Liver (tissue), 9 donors: ENCODE data around the gene LDLRAD4. TPM values are rescaled to one million over a fixed set of nuclear protein-coding genes. Genes with fewer than 3 reads are reported as not detected.

Experiments used
- DNase-seq: peaks from one replicate; pipeline ENCODE4 v3.0.0-alpha.2; 2017; ENCODE audit warnings: low spot score
- H3K27ac ChIP-seq, 2 donors: one replicate each; pipeline ENCODE4 v1.7.0; 2013; ENCODE audit warnings: inconsistent platforms in 2 of 2, low read length in 2 of 2, control low read depth in 1 of 2, low read depth in 1 of 2, mild to moderate bottlenecking in 1 of 2
- H3K27me3 ChIP-seq, 4 donors: one replicate each; pipeline versions ENCODE4 v1.6.1 to v1.7.0; 2013; ENCODE audit warnings: low read length in 3 of 4, inconsistent platforms in 1 of 4, mild to moderate bottlenecking in 1 of 4, moderate library complexity in 1 of 4; ENCODE audit not compliant: control insufficient read depth in 4 of 4, insufficient read depth in 4 of 4
- H3K36me3 ChIP-seq, 4 donors: one replicate each; pipeline versions ENCODE4 v1.6.1 to v1.7.0; 2013; ENCODE audit warnings: low read length in 3 of 4, mild to moderate bottlenecking in 3 of 4, low read depth in 1 of 4, moderate library complexity in 1 of 4; ENCODE audit not compliant: control insufficient read depth in 4 of 4, insufficient read depth in 3 of 4
- H3K4me1 ChIP-seq, 4 donors: one replicate each; pipeline versions ENCODE4 v1.6.1 to v1.7.0; 2013; ENCODE audit warnings: low read length in 3 of 4, mild to moderate bottlenecking in 3 of 4, moderate library complexity in 1 of 4; ENCODE audit not compliant: control insufficient read depth in 4 of 4, insufficient read depth in 4 of 4
- H3K4me3 ChIP-seq, 3 donors: one replicate each; pipeline versions ENCODE4 v1.6.1 to v1.7.0; 2013; ENCODE audit warnings: low read length in 3 of 3, control low read depth in 1 of 3, low read depth in 1 of 3, mild to moderate bottlenecking in 1 of 3
- H3K9ac ChIP-seq, 2 donors: one replicate each; pipeline ENCODE4 v1.7.0; 2013; ENCODE audit warnings: low read length in 2 of 2, mild to moderate bottlenecking in 2 of 2, moderate library complexity in 2 of 2, control low read depth in 1 of 2, low read depth in 1 of 2
- H3K9me3 ChIP-seq, 4 donors: one replicate each; pipeline versions ENCODE4 v1.6.1 to v1.7.0; 2013; ENCODE audit warnings: low read length in 3 of 4; ENCODE audit not compliant: control insufficient read depth in 4 of 4
- CTCF ChIP-seq: fragments of 150-350 bp; IDR thresholded peaks from 2 replicates; pipeline ENCODE4 v1.5.1; 2017; ENCODE audit warnings: improper control_type of control experiment, low read depth, low read length; ENCODE audit not compliant: missing input control
- EGR1 ChIP-seq, 2 donors: IDR thresholded peaks; 2 replicates each; pipeline ENCODE4 v1.6.1; 2016 to 2018; ENCODE audit warnings: antibody characterized with exemption in 2 of 2, low read depth in 2 of 2
- FOXA1 ChIP-seq: IDR thresholded peaks from 2 replicates; pipeline ENCODE4 v1.6.1; 2016; ENCODE audit warnings: antibody characterized with exemption
- GABPA ChIP-seq, 2 donors: IDR thresholded peaks in 1 of 2; conservative IDR thresholded peaks in 1 of 2; 2 replicates each; pipeline ENCODE4 v1.6.1; 2016; ENCODE audit warnings: antibody characterized with exemption in 2 of 2, mild to moderate bottlenecking in 1 of 2, moderate library complexity in 1 of 2
- HNF4A ChIP-seq, 2 donors: conservative IDR thresholded peaks; 2 replicates each; pipeline ENCODE4 v1.6.1; 2016; ENCODE audit warnings: antibody characterized with exemption in 2 of 2, mild to moderate bottlenecking in 2 of 2
- HNF4G ChIP-seq: IDR thresholded peaks from 2 replicates; pipeline ENCODE4 v1.6.1; 2016; ENCODE audit warnings: antibody characterized with exemption
- JUND ChIP-seq, 2 donors: IDR thresholded peaks; 2 replicates each; pipeline ENCODE4 v1.6.1; 2016; ENCODE audit warnings: antibody characterized with exemption in 2 of 2
- NR2F2 ChIP-seq: IDR thresholded peaks from 2 replicates; pipeline ENCODE4 v1.6.1; 2016; ENCODE audit warnings: antibody characterized with exemption
- RAD21 ChIP-seq, 2 donors: IDR thresholded peaks; 2 replicates each; pipeline ENCODE4 v1.6.1; 2016; ENCODE audit warnings: antibody characterized with exemption in 2 of 2, mild to moderate bottlenecking in 2 of 2
- RXRA ChIP-seq, 2 donors: IDR thresholded peaks; 2 replicates each; pipeline ENCODE4 v1.6.1; 2017 to 2018; ENCODE audit warnings: antibody characterized with exemption in 2 of 2, mild to moderate bottlenecking in 1 of 2
- SP1 ChIP-seq: IDR thresholded peaks from 2 replicates; pipeline ENCODE4 v1.6.1; 2018; ENCODE audit warnings: antibody characterized with exemption, mild to moderate bottlenecking
- TAF1 ChIP-seq: conservative IDR thresholded peaks from 2 replicates; pipeline ENCODE4 v1.6.1; 2016; ENCODE audit warnings: antibody characterized with exemption, mild to moderate bottlenecking
- ZBTB33 ChIP-seq: IDR thresholded peaks from 2 replicates; pipeline ENCODE4 v1.6.1; 2016; ENCODE audit warnings: antibody characterized with exemption
- WGBS: extraction: QIAGEN DNeasy Blood & Tissue Kit; methylation state at CpG from one replicate; pipeline ENCODE4 v1.1.7; 2013; 5-methylcytosine and 5-hydroxymethylcytosine counted together
- polyA plus RNA-seq, 2 donors: library from polyadenylated mRNA; stranded (reverse) in 1 of 2; unstranded in 1 of 2; fragments of 200-250 nt in 1 of 2; fragments of >200 nt in 1 of 2; fragmentation: Nextera tagmentation in 1 of 2; extraction: Ambion mirVana in 1 of 2; gene quantifications; one replicate each; pipeline versions ENCODE4 v1.2.1 to v1.2.3, GENCODE V29; 2013 to 2015
- total RNA-seq, 2 donors: library from RNA; depleted of rRNA; stranded (reverse); fragments of >200 nt; gene quantifications; one replicate each; pipeline ENCODE4 v1.2.3, GENCODE V29; 2014
- TF ChIP-seq, protein P1 (sequence below): IDR thresholded peaks from 2 replicates; pipeline ENCODE4 v1.6.1; 2016; ENCODE audit warnings: antibody characterized with exemption
- TF ChIP-seq, protein P2 (sequence below): IDR thresholded peaks from 2 replicates; pipeline ENCODE4 v1.6.1; 2016; ENCODE audit warnings: antibody characterized with exemption
- TF ChIP-seq, protein P3 (sequence below): IDR thresholded peaks from 2 replicates; pipeline ENCODE4 v1.6.1; 2016; ENCODE audit warnings: antibody characterized with exemption, mild to moderate bottlenecking
- donor health status: healthy.
- donor health status: healthy.
- donor health status: healthy.
- donor health status: healthy.
- donor health status: healthy.

The LDLRAD4 gene
- total and polyA plus RNA-seq, 4 donors = 4.8 to 41.7 (median 12.7) TPM

DNA sequence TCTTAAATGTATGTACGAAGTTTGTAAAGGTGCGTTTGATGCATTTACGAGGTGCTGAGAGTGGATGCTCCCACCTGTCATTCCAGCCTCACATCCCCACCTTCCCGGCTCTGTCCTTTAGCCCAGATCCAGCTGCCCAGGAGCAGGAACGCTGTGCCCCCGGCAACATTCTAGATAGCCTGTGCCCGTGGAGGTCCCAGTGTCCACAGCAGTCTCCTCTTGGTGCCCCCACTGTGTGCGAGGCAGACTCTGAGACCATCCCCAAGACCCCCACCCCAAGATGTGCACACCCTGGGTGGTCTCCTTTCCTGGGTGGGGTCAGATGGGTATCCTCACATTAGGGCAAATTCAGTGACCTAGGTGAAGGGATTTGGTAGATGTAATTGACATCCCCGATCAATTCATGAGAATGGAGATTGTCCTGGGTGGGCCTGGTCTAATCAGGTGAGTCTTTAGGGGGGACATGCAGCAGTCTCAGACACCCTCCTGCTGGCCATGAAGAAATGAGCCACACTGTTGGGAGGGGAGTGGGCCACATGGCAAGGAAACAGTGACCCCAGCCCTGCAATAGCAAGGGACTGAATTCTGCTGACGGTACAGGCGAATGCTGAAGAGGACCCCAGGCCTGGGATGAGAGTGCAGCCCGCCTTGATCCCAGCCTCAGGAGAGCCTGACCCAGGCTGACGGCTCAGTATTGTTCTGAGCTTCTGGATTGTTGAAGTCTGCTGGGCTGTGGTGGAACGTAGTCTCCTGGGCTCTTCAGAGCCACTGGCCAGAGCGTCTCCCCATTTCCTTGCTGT lies 304.5 kb downstream of the LDLRAD4 start:
- Histone ChIP-seq H3K9ac (no peak overlapping the region), H3K4me1 (no peaks in the 10 kb centered on the region), H3K4me3 (no peak overlapping the region), H3K27me3 (no peaks in the 10 kb centered on the region), H3K9me3 (no peaks in the 10 kb centered on the region), H3K36me3 (peaks cover 0 to 5% (median 0%) of the 10 kb centered on the region in 4 donors), H3K27ac (no peak overlapping the region)
- DNase-seq = no peak
- TF ChIP-seq RXRA (IDR thresholded peaks at IDR 0.05) (no peak), EGR1 (IDR thresholded peaks at IDR 0.05; ENCODE audit: low read depth in 2 of 2) (no peak), CTCF (no peak), TAF1 (no peak), HNF4G (no peak), NR2F2 (no peak), FOXA1 (no peak), RAD21 (IDR thresholded peaks at IDR 0.05) (no peak), HNF4A (conservative IDR thresholded peaks at IDR 0.05) (no peak), JUND (IDR thresholded peaks at IDR 0.05) (no peak)
- TF ChIP-seq, protein P1, sequence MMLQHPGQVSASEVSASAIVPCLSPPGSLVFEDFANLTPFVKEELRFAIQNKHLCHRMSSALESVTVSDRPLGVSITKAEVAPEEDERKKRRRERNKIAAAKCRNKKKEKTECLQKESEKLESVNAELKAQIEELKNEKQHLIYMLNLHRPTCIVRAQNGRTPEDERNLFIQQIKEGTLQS = no peak
- TF ChIP-seq, protein P2, sequence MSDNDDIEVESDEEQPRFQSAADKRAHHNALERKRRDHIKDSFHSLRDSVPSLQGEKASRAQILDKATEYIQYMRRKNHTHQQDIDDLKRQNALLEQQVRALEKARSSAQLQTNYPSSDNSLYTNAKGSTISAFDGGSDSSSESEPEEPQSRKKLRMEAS = no peak
- TF ChIP-seq, protein P3, sequence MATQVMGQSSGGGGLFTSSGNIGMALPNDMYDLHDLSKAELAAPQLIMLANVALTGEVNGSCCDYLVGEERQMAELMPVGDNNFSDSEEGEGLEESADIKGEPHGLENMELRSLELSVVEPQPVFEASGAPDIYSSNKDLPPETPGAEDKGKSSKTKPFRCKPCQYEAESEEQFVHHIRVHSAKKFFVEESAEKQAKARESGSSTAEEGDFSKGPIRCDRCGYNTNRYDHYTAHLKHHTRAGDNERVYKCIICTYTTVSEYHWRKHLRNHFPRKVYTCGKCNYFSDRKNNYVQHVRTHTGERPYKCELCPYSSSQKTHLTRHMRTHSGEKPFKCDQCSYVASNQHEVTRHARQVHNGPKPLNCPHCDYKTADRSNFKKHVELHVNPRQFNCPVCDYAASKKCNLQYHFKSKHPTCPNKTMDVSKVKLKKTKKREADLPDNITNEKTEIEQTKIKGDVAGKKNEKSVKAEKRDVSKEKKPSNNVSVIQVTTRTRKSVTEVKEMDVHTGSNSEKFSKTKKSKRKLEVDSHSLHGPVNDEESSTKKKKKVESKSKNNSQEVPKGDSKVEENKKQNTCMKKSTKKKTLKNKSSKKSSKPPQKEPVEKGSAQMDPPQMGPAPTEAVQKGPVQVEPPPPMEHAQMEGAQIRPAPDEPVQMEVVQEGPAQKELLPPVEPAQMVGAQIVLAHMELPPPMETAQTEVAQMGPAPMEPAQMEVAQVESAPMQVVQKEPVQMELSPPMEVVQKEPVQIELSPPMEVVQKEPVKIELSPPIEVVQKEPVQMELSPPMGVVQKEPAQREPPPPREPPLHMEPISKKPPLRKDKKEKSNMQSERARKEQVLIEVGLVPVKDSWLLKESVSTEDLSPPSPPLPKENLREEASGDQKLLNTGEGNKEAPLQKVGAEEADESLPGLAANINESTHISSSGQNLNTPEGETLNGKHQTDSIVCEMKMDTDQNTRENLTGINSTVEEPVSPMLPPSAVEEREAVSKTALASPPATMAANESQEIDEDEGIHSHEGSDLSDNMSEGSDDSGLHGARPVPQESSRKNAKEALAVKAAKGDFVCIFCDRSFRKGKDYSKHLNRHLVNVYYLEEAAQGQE = no peak
- 93% methylated on average over 15 of the region's 15 CpGs for WGBS

GRCh38 chr18:13524054-13524453 lies 305.5 kb downstream of the LDLRAD4 start:
- H3K27ac ChIP-seq = no peak overlapping the region
- 97% methylated on average over 5 of the region's 5 CpGs for WGBS
- DNase-seq = no peak
- TF ChIP-seq NR2F2 (no peak), RXRA (IDR thresholded peaks at IDR 0.05) (no peak), GABPA (IDR thresholded peaks at IDR 0.05 in 1 of 2, conservative IDR thresholded peaks at IDR 0.05 in 1 of 2) (no peak), HNF4A (conservative IDR thresholded peaks at IDR 0.05) (no peak), EGR1 (IDR thresholded peaks at IDR 0.05; ENCODE audit: low read depth in 2 of 2) (no peak), FOXA1 (no peak), ZBTB33 (no peak), TAF1 (no peak), HNF4G (no peak), CTCF (no peak), JUND (IDR thresholded peaks at IDR 0.05) (no peak), SP1 (no peak)
- TF ChIP-seq, protein P3 = no peak

More at GRCh38 chr18:13524054-13524453, 305.5 kb downstream of the LDLRAD4 start:
- H3K4me3 ChIP-seq = no peak overlapping the region
- H3K9ac ChIP-seq = no peak overlapping the region
- no peaks in the 10 kb centered on the region for H3K36me3 ChIP-seq
- no peaks in the 10 kb centered on the region for H3K4me1 ChIP-seq
- H3K9me3 ChIP-seq = no peaks in the 10 kb centered on the region
- H3K27me3 ChIP-seq = no peaks in the 10 kb centered on the region
